ENCODE results near the gene DNAJC3.
"Not testable (repeated sequence)": the region's sequence is repeated elsewhere in the genome, so short reads cannot be mapped to it uniquely, and the experiment has no call there.

DNAJC3 gene

GRCh38 chr13:95671597-95671996, 5.3 kb upstream of the DNAJC3 start:
- FAIRE-seq: no peak
- no peak for DNase-seq (ENCODE audit: low spot score)

- no peak for FAIRE-seq
- DNase-seq (ENCODE audit: low spot score): peak; percentile 6
Measured at GRCh38 chr13:95676105-95676761, 706 bp upstream of the DNAJC3 start.

GRCh38 chr13:95677564-95678266, 776 bp downstream of the DNAJC3 start:
- FAIRE-seq (no peak), DNase-seq (ENCODE audit: low spot score) (peak; percentile 6)

- no peak for FAIRE-seq
- DNase-seq (ENCODE audit: low spot score): no peak
Measured at GRCh38 chr13:95678967-95679366, 2.0 kb downstream of the DNAJC3 start.

GRCh38 chr13:95679722-95680121, 2.8 kb downstream of the DNAJC3 start:
- no peak for DNase-seq (ENCODE audit: low spot score)
- no peak for FAIRE-seq

- FAIRE-seq: no peak
- no peak for DNase-seq (ENCODE audit: low spot score)
Measured at GRCh38 chr13:95684418-95684817, 7.5 kb downstream of the DNAJC3 start.

GRCh38 chr13:95684960-95685359, 8.0 kb downstream of the DNAJC3 start:
- DNase-seq (ENCODE audit: low spot score); FAIRE-seq: not testable (repeated sequence)

- DNase-seq (ENCODE audit: low spot score): no peak
- no peak for FAIRE-seq
Measured at GRCh38 chr13:95689582-95689926, 12.6 kb downstream of the DNAJC3 start.

- not testable (repeated sequence) for FAIRE-seq; DNase-seq (ENCODE audit: low spot score)
Measured at GRCh38 chr13:95690986-95691385, 14.0 kb downstream of the DNAJC3 start.

GRCh38 chr13:95697052-95697680, 20.2 kb downstream of the DNAJC3 start:
- no peak for DNase-seq (ENCODE audit: low spot score)
- no peak for FAIRE-seq

GRCh38 chr13:95698047-95698749, 21.3 kb downstream of the DNAJC3 start:
- no peak for DNase-seq (ENCODE audit: low spot score)
- no peak for FAIRE-seq

GRCh38 chr13:95703576-95703975, 26.6 kb downstream of the DNAJC3 start:
- FAIRE-seq (no peak), DNase-seq (ENCODE audit: low spot score) (no peak)

- peak; percentile 3 for DNase-seq (ENCODE audit: low spot score)
- FAIRE-seq: no peak
Measured at GRCh38 chr13:95704510-95704909, 27.6 kb downstream of the DNAJC3 start.

- DNase-seq (ENCODE audit: low spot score) (no peak), FAIRE-seq (no peak)
Measured at GRCh38 chr13:95706356-95706755, 29.4 kb downstream of the DNAJC3 start.

GRCh38 chr13:95707035-95707434, 30.1 kb downstream of the DNAJC3 start:
- DNase-seq (ENCODE audit: low spot score): no peak

GRCh38 chr13:95707442-95708390, 30.8 kb downstream of the DNAJC3 start:
- no peak for DNase-seq (ENCODE audit: low spot score)
- FAIRE-seq: no peak

More at GRCh38 chr13:95707035-95707434, 30.1 kb downstream of the DNAJC3 start:
- no peak for FAIRE-seq

GRCh38 chr13:95708391-95708774, 31.4 kb downstream of the DNAJC3 start:
- FAIRE-seq (no peak), DNase-seq (ENCODE audit: low spot score) (no peak)

GRCh38 chr13:95708811-95709500, 32.0 kb downstream of the DNAJC3 start:
- FAIRE-seq (no peak), DNase-seq (ENCODE audit: low spot score) (no peak)

GRCh38 chr13:95710313-95710712, 33.4 kb downstream of the DNAJC3 start:
- DNase-seq (ENCODE audit: low spot score): no peak
- FAIRE-seq: no peak

- not testable (repeated sequence) for FAIRE-seq; DNase-seq (ENCODE audit: low spot score)
Measured at GRCh38 chr13:95712846-95713245, 35.9 kb downstream of the DNAJC3 start.

All from urothelium cell line (cell line).